Measurements from ENCODE around the gene OSBPL6.

DNA sequence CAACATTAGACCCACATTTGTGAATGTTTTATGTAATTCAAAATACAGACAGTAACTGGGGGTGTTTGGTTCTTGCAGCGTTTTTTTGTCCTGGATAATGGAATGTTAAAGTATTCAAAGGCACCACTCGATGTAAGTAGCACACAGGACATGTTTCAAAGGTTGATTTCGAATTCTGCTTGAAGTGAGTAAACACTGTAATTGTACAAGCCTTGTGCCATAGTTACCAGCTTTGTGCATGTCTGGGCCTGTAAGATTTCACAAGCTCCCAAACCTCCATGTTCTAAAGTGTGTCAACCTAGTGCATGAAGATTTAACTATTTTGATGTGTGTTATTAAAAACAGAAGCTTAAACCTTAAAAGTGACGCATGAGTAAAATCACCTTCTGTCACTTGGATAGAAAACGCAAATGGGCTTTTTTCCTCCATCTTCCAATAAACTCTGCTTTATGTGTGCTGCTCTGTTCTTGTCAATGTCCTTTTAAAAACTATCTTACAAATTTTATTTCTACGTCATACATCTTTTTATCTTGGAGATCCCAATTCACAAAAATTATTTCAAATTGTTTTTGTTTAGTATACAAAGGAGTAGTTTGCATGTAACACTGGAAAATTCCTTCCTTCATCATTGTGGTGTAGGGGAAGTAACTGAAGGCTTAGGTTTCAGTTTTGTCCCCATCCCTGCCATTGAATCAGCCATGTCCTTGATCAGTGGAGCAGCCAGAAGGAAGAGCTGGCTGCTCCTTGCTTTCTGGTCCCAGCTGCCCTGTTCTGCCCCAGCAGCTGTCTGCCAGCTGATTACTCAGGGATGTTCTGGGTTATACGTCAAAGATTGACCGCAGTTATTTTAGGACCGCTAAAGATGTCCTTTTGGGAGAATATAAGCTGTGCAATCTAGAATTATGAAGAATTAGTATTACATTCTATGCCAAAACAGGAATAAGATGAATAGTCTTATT is 137.4 kb downstream of the OSBPL6 start:
- TF ChIP-seq, protein P1, sequence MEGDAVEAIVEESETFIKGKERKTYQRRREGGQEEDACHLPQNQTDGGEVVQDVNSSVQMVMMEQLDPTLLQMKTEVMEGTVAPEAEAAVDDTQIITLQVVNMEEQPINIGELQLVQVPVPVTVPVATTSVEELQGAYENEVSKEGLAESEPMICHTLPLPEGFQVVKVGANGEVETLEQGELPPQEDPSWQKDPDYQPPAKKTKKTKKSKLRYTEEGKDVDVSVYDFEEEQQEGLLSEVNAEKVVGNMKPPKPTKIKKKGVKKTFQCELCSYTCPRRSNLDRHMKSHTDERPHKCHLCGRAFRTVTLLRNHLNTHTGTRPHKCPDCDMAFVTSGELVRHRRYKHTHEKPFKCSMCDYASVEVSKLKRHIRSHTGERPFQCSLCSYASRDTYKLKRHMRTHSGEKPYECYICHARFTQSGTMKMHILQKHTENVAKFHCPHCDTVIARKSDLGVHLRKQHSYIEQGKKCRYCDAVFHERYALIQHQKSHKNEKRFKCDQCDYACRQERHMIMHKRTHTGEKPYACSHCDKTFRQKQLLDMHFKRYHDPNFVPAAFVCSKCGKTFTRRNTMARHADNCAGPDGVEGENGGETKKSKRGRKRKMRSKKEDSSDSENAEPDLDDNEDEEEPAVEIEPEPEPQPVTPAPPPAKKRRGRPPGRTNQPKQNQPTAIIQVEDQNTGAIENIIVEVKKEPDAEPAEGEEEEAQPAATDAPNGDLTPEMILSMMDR (IDR thresholded peaks at IDR 0.05), result no peak
- TF ChIP-seq POLR2A (IDR thresholded peaks at IDR 0.05), result no peak

All from esophagus squamous epithelium (tissue), 4 donors.